ENCODE data around the gene TMEM266.

DNA sequence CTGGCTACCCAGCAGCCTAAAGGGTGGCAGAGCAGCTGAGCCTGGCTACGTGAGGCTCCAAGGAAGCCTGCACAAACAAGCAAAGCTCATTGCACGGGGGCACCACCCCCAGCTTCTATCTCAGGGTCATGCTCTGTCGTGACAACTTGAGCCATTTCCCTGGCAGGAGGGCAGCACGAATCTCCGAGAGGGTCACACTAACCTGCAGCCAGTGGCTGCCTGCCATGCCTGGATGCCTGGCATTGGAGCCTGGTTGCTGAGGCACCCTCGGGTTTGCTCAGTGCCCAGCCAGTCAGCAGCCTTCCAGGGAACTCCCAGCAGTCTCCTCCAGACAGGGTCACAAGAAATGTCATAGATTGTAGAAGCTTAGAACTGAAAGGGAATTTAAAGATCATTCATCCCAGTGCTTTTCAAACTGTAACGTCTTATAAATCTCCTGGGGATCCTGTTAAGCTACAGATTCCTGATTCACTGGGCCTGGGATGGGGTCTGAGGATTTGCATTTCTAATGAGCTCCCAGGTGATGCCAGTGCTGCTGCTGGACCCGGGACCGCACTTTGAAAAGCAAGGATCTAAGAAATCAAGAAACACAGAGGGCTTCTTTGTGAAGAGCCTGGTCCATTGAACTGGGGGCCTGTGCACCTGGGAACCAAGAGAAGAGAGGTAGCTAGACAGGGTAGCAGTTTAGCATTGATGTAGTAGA is 48.4 kb downstream of the TMEM266 start:
- TF ChIP-seq, protein P1, sequence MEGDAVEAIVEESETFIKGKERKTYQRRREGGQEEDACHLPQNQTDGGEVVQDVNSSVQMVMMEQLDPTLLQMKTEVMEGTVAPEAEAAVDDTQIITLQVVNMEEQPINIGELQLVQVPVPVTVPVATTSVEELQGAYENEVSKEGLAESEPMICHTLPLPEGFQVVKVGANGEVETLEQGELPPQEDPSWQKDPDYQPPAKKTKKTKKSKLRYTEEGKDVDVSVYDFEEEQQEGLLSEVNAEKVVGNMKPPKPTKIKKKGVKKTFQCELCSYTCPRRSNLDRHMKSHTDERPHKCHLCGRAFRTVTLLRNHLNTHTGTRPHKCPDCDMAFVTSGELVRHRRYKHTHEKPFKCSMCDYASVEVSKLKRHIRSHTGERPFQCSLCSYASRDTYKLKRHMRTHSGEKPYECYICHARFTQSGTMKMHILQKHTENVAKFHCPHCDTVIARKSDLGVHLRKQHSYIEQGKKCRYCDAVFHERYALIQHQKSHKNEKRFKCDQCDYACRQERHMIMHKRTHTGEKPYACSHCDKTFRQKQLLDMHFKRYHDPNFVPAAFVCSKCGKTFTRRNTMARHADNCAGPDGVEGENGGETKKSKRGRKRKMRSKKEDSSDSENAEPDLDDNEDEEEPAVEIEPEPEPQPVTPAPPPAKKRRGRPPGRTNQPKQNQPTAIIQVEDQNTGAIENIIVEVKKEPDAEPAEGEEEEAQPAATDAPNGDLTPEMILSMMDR (IDR thresholded peaks at IDR 0.05) = no peak
- no peak for TF ChIP-seq POLR2A (IDR thresholded peaks at IDR 0.05)

Data from testis (tissue), 2 donors.